Neural progenitor cell (in vitro differentiated cells): ENCODE results near the gene DENND2A. TPM values are rescaled to one million over a fixed set of nuclear protein-coding genes. Genes with fewer than 3 reads are reported as not detected.
A peak's percentile ranks its signal among the peaks of the same experiment; 100 is the strongest.

Experiments used
- DNase-seq: peaks from one replicate; pipeline ENCODE4 v3.0.0-alpha.2; 2016; ENCODE audit warnings: low spot score
- H2AFZ ChIP-seq: fragments of 200-600 bp; sonication (generic); replicated peaks from 2 replicates; pipeline ENCODE4 v1.6.1; 2016; ENCODE audit warnings: antibody characterized with exemption
- H3F3A ChIP-seq: fragments of 200-600 bp; sonication (generic); 2 replicates; pipeline ENCODE4 v1.6.1; 2016; ENCODE audit warnings: antibody characterized with exemption, low read depth
- H3K27ac ChIP-seq: fragments of 200-600 bp; sonication (generic); 2 replicates; pipeline ENCODE4 v1.5.1; 2016; ENCODE audit warnings: mild to moderate bottlenecking
- H3K27me3 ChIP-seq: fragments of 200-600 bp; sonication (generic); 2 replicates; pipeline ENCODE4 v1.6.1; 2016; ENCODE audit warnings: mild to moderate bottlenecking, moderate library complexity
- H3K36me3 ChIP-seq: fragments of 200-600 bp; sonication (generic); 2 replicates; pipeline ENCODE4 v1.5.1; 2016
- H3K4me1 ChIP-seq: fragments of 200-600 bp; sonication (generic); 2 replicates; pipeline ENCODE4 v1.6.1; 2016; ENCODE audit warnings: mixed run types
- H3K4me2 ChIP-seq: fragments of 200-600 bp; sonication (generic); 2 replicates; pipeline ENCODE4 v1.6.1; 2016
- H3K4me3 ChIP-seq: fragments of 200-600 bp; sonication (generic); 2 replicates; pipeline ENCODE4 v1.5.1; 2016
- H3K79me2 ChIP-seq: fragments of 200-600 bp; sonication (generic); 2 replicates; pipeline ENCODE4 v1.6.1; 2016; ENCODE audit warnings: low read depth
- H3K9ac ChIP-seq: fragments of 200-600 bp; sonication (generic); 2 replicates; pipeline ENCODE4 v1.6.1; 2016
- H3K9me3 ChIP-seq: fragments of 200-600 bp; sonication (generic); 2 replicates; pipeline ENCODE4 v1.5.1; 2016; ENCODE audit warnings: low read depth
- H4K20me1 ChIP-seq: fragments of 200-600 bp; sonication (generic); 2 replicates; pipeline ENCODE4 v1.6.1; 2016; ENCODE audit warnings: low read depth
- H3K27ac Mint-ChIP-seq: 3 replicates; pipeline ENCODE4 v1.8.0; 2021; ENCODE audit warnings: mixed read lengths
- H3K27me3 Mint-ChIP-seq: 2 replicates; pipeline ENCODE4 v1.8.0; 2022; ENCODE audit warnings: low read depth, mild to moderate bottlenecking, inconsistent platforms, moderate library complexity, mixed read lengths; ENCODE audit not compliant: insufficient read depth
- H3K36me3 Mint-ChIP-seq: 3 replicates; pipeline ENCODE4 v1.8.0; 2021; ENCODE audit warnings: mixed read lengths
- H3K4me1 Mint-ChIP-seq: 3 replicates; pipeline ENCODE4 v1.8.0; 2021; ENCODE audit warnings: mixed read lengths
- H3K4me3 Mint-ChIP-seq: 3 replicates; pipeline ENCODE4 v1.8.0; 2021; ENCODE audit warnings: mild to moderate bottlenecking, moderate library complexity, mixed read lengths
- H3K9me3 Mint-ChIP-seq: 3 replicates; pipeline ENCODE4 v1.8.0; 2020; ENCODE audit warnings: mixed read lengths
- CTCF ChIP-seq: fragments of 200-600 bp; sonication (generic); IDR thresholded peaks from 2 replicates; pipeline ENCODE4 v1.5.1; 2017; ENCODE audit warnings: antibody characterized with exemption, mild to moderate bottlenecking
- EZH2 ChIP-seq: fragments of 200-600 bp; sonication (generic); IDR thresholded peaks from 2 replicates; pipeline ENCODE4 v1.6.1; 2017; ENCODE audit warnings: antibody characterized with exemption, mild to moderate bottlenecking, moderate library complexity
- EZH2phosphoT487 ChIP-seq: fragments of 200-600 bp; sonication (generic); IDR thresholded peaks from 2 replicates; pipeline ENCODE4 v1.6.1; 2017; ENCODE audit warnings: antibody characterized with exemption
- total RNA-seq: library from RNA; depleted of rRNA; stranded (reverse); fragments of >200 nt; gene quantifications from 2 replicates; pipeline ENCODE4 v1.2.3, GENCODE V29; 2015; ENCODE audit warnings: low replicate concordance

DENND2A gene
- total RNA-seq, 1 donor from 2014 or later: 27.0 TPM

DNA sequence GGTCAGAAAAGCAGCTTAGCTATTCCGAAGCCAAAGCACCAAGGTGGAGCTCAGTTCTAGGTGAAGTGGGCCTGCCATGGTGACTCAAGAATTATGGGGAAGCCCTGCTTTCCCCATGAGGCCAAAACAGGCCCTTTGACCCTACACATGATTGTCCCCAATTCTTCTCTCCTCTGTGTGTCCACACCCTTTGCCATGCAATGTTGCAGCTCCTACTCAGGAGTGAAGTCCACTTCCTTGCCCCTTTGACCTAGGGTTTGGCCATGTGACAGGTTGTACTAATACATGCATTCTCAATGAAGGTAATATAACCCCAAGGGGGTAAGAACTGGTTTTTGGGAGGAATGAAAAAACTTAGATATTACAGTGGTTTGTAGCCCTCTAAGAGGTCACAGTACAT lies 93.7 kb downstream of the DENND2A start:
- Mint-ChIP-seq H3K27me3 (no peaks in the 10 kb centered on the region), H3K4me3 (no peak overlapping the region), H3K4me1 (peaks cover 13% of the 10 kb centered on the region), H3K36me3 (peaks cover 21% of the 10 kb centered on the region), H3K27ac (no peak overlapping the region), H3K9me3 (no peaks in the 10 kb centered on the region)
- H2AFZ ChIP-seq: no peak overlapping the region
- peaks cover 7% of the 10 kb centered on the region for H3K4me1 ChIP-seq
- H3K4me2 ChIP-seq: no peak overlapping the region
- H3K9ac ChIP-seq: no peak overlapping the region
- H3K27ac ChIP-seq: no peak overlapping the region
- H3F3A ChIP-seq: peaks cover 4% of the 10 kb centered on the region
- no peaks in the 10 kb centered on the region for H3K27me3 ChIP-seq
- DNase-seq: no peak
- TF ChIP-seq EZH2phosphoT487 (no peak), EZH2 (no peak), CTCF (no peak)
- no peaks in the 10 kb centered on the region for H3K79me2 ChIP-seq
- no peaks in the 10 kb centered on the region for H4K20me1 ChIP-seq
- no peak overlapping the region for H3K4me3 ChIP-seq
- no peaks in the 10 kb centered on the region for H3K9me3 ChIP-seq
- no peaks in the 10 kb centered on the region for H3K36me3 ChIP-seq

DNA sequence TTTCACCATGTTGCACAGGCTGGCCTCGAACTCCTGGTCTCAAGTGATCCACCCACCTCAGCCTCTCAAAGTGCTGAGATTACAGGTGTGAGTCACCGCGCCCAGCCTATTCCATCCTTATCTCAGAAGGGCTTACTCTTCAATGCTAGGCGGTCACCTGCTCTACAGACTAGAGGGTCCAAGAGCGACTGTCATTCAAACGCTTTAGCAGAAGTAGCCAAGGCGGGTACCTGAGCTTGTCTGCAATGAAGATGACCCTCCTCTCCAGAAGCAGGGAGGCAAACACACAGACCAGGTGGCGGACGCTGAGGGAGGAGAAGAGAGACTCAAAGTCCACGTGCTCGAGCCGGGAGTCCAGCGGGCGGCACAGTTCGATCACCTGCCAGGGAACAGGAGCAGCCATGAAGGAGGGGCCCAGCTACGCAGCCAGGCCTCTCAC lies 96.2 kb downstream of the DENND2A start:
- Histone ChIP-seq H3K4me1 (peaks cover 20% of the 10 kb centered on the region), H2AFZ (no peak overlapping the region), H3K4me2 (no peak overlapping the region), H3K79me2 (no peaks in the 10 kb centered on the region), H3K27me3 (no peaks in the 10 kb centered on the region), H3K9me3 (no peaks in the 10 kb centered on the region), H3F3A (peaks cover 10% of the 10 kb centered on the region), H3K9ac (no peak overlapping the region), H4K20me1 (no peaks in the 10 kb centered on the region), H3K4me3 (no peak overlapping the region), H3K27ac (no peak overlapping the region), H3K36me3 (no peaks in the 10 kb centered on the region)
- TF ChIP-seq EZH2: no peak
- no peak for TF ChIP-seq CTCF
- TF ChIP-seq EZH2phosphoT487: no peak
- Mint-ChIP-seq H3K4me3 (no peak overlapping the region), H3K4me1 (peaks cover 33% of the 10 kb centered on the region), H3K36me3 (peaks cover 21% of the 10 kb centered on the region), H3K9me3 (no peaks in the 10 kb centered on the region), H3K27me3 (no peaks in the 10 kb centered on the region), H3K27ac (no peak overlapping the region)
- DNase-seq: no peak

GRCh38 chr7:140542228-140542603 lies 98.4 kb downstream of the DENND2A start:
- Mint-ChIP-seq H3K4me1 (peaks cover 37% of the 10 kb centered on the region), H3K27me3 (no peaks in the 10 kb centered on the region), H3K4me3 (peak overlapping the region; percentile 78), H3K27ac (peak overlapping the region; percentile 98), H3K9me3 (no peaks in the 10 kb centered on the region), H3K36me3 (peaks cover 29% of the 10 kb centered on the region)
- Histone ChIP-seq H4K20me1 (no peaks in the 10 kb centered on the region), H3F3A (peaks cover 10% of the 10 kb centered on the region), H3K36me3 (no peaks in the 10 kb centered on the region), H3K4me3 (no peak overlapping the region), H3K27ac (peak overlapping the region; percentile 73), H3K4me1 (peaks cover 20% of the 10 kb centered on the region), H3K79me2 (no peaks in the 10 kb centered on the region), H2AFZ (peak overlapping the region; percentile 51), H3K9ac (no peak overlapping the region), H3K4me2 (peak overlapping the region; percentile 61), H3K9me3 (no peaks in the 10 kb centered on the region), H3K27me3 (no peaks in the 10 kb centered on the region)
- DNase-seq: peak; percentile 13
- no peak for TF ChIP-seq EZH2
- TF ChIP-seq EZH2phosphoT487: no peak
- no peak for TF ChIP-seq CTCF
